HG02763 (cell line): ENCODE results near the gene CRLF3.
"Not testable (repeated sequence)": the region's sequence is repeated elsewhere in the genome, so short reads cannot be mapped to it uniquely, and the experiment has no call there.

Source experiments
- ATAC-seq: cut with Tn5 transposase; IDR thresholded peaks from one replicate; pipeline ENCODE4 v1.9.1; 2021; ENCODE audit warnings: mild to moderate bottlenecking, moderate library complexity; ENCODE audit not compliant: unreplicated experiment

The CRLF3 gene

DNA sequence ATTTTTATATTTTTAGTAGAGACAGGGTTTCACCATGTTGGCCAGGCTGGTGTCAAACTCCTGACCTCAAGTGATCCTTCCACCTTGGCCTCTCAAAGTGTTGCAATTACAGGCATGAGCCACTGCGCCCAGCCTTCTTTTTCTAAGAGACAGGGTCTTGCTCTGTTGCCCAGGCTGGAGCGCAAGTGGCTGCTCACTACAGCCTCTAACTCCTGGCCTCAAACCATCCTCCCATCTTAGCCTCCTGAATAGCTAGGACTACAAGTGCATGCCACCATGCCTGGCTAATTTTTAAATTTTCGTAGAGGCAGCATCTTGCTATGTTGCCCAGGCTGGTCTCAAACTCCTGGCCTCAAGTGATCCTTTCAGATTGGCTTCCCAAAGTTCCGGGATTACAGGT is 76.9 kb downstream of the CRLF3 start:
- not testable (repeated sequence) for ATAC-seq

DNA sequence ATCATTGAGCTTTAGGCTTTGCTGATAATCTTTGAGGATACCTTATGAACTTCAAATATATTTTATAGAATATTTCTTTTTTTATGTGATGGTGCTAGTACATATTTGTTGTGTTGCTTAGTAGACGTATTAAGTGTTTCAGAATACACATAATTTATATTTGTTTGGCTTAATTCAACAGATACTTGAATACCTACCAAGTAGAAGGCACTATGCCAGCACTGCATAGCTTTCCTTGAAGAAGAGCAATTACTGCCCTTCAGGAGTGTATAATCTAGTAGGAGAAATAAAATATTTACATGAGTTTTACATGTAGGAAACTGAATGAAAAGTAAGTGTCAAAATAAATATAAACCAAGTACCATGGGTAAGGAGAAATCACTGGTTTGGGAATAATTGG is 81.8 kb downstream of the CRLF3 start:
- not testable (repeated sequence) for ATAC-seq

- ATAC-seq, result not testable (repeated sequence)
These were observed 88.1 kb downstream of the CRLF3 start for GRCh38 chr17:30736371-30736770.

GRCh38 chr17:30735644-30736043 is 88.8 kb downstream of the CRLF3 start:
- ATAC-seq, result not testable (repeated sequence)

DNA sequence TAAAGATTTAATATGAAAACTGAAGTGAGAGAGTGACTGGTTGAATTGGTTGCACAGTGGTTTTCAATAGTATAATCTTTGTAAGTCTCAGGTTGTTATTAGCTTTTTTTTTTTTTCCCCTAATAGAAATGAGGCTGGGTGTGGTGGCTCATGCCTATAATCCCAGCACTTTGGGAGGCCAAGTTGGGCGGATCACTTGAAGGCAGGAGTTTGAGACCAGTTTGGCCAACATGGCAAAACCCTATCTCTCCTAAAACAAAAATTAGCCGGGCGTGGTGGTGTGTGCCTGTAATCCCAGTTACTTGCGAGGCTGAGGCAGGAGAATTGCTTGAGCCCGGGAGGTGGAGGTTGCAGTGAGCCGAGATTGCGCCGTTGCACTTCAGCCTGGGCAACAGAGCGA is 89.3 kb downstream of the CRLF3 start:
- ATAC-seq, result not testable (repeated sequence)

DNA sequence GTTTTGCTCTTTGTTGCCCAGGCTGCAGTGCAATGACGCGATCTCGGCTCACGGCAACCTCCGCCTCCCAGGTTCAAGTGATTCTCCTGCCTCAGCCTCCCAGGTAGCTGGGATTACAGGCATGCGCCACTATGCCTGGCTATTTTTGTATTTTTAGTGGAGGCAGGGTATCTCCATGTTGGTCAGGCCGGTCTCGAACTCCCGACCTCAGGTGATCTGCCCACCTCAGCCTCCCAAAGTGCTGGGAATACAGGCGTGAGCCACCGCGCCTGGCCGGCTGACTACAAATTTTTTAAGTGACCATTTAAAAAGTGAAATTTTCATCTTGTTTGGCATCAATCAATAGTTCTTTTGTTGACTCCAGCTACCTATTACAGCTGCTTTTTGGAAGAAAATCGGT is 90.3 kb downstream of the CRLF3 start:
- ATAC-seq, result not testable (repeated sequence)
